ENCODE data around the gene ATG10. TPM values are rescaled to one million over a fixed set of nuclear protein-coding genes. Genes with fewer than 3 reads are reported as not detected.
"Not testable (repeated sequence)": the region's sequence is repeated elsewhere in the genome, so short reads cannot be mapped to it uniquely, and the experiment has no call there.

ATG10 gene
- total RNA-seq, 1 donor from 2014 or later = 7.6 TPM

- no peak for DNase-seq (ENCODE audit: low spot score)
Observed at GRCh38 chr5:82222597-82223574, 251.1 kb downstream of the ATG10 start.

GRCh38 chr5:82225525-82226172 lies 253.8 kb downstream of the ATG10 start:
- peak; percentile 78 for DNase-seq (ENCODE audit: low spot score)

- no peak for DNase-seq (ENCODE audit: low spot score)
Observed at GRCh38 chr5:82234885-82235284, 263.1 kb downstream of the ATG10 start.

GRCh38 chr5:82244151-82244550 lies 272.3 kb downstream of the ATG10 start:
- no peak for DNase-seq (ENCODE audit: low spot score)

- no peak for DNase-seq (ENCODE audit: low spot score)
Observed at GRCh38 chr5:82244854-82245635, 273.2 kb downstream of the ATG10 start.

- DNase-seq (ENCODE audit: low spot score) = no peak
Observed at GRCh38 chr5:82246960-82247574, 275.2 kb downstream of the ATG10 start.

- no peak for DNase-seq (ENCODE audit: low spot score)
Observed at GRCh38 chr5:82252744-82253143, 280.9 kb downstream of the ATG10 start.

- DNase-seq (ENCODE audit: low spot score) = no peak
Observed at GRCh38 chr5:82255844-82256243, 284.0 kb downstream of the ATG10 start.

GRCh38 chr5:82257247-82257646 lies 285.4 kb downstream of the ATG10 start:
- no peak for DNase-seq (ENCODE audit: low spot score)

- no peak for DNase-seq (ENCODE audit: low spot score)
Observed at GRCh38 chr5:82257729-82258128, 285.9 kb downstream of the ATG10 start.

GRCh38 chr5:82259172-82259800 lies 287.5 kb downstream of the ATG10 start:
- no peak for DNase-seq (ENCODE audit: low spot score)

- DNase-seq (ENCODE audit: low spot score) = no peak
Observed at GRCh38 chr5:82265047-82265446, 293.2 kb downstream of the ATG10 start.

- not testable (repeated sequence) for DNase-seq (ENCODE audit: low spot score)
Observed at GRCh38 chr5:82267297-82267933, 295.6 kb downstream of the ATG10 start.

- DNase-seq (ENCODE audit: low spot score) = not testable (repeated sequence)
Observed at GRCh38 chr5:82269363-82269762, 297.5 kb downstream of the ATG10 start.

- not testable (repeated sequence) for DNase-seq (ENCODE audit: low spot score)
Observed at GRCh38 chr5:82272571-82273356, 300.9 kb downstream of the ATG10 start.

- not testable (repeated sequence) for DNase-seq (ENCODE audit: low spot score)
Observed at GRCh38 chr5:82273426-82273825, 301.6 kb downstream of the ATG10 start.

GRCh38 chr5:82274343-82275211 lies 302.8 kb downstream of the ATG10 start:
- no peak for DNase-seq (ENCODE audit: low spot score)

- no peak for DNase-seq (ENCODE audit: low spot score)
Observed at GRCh38 chr5:82275216-82275664, 303.4 kb downstream of the ATG10 start.

All from mucosa of gallbladder (tissue), 1 donor.